Tibial nerve (tissue), 3 donors: ENCODE results near the gene GTF2E1.

ENCODE experiments used
- POLR2A ChIP-seq, 2 donors: fragments of 450-650 bp; IDR thresholded peaks; one replicate each; pipeline ENCODE4 v1.6.1; 2017; ENCODE audit warnings: antibody characterized with exemption in 2 of 2, mild to moderate bottlenecking in 2 of 2, moderate library complexity in 2 of 2
- TF ChIP-seq, protein P1 (sequence below), 5 experiments: fragments of 200-600 bp in 3 of 5; fragments of 450-650 bp in 2 of 5; sonication (generic) in 3 of 5; IDR thresholded peaks; one replicate each; pipeline ENCODE4 v1.5.1; 2016 to 2019; ENCODE audit warnings: antibody characterized with exemption in 5 of 5, mild to moderate bottlenecking in 3 of 5, moderate library complexity in 2 of 5

- TF ChIP-seq, protein P1, sequence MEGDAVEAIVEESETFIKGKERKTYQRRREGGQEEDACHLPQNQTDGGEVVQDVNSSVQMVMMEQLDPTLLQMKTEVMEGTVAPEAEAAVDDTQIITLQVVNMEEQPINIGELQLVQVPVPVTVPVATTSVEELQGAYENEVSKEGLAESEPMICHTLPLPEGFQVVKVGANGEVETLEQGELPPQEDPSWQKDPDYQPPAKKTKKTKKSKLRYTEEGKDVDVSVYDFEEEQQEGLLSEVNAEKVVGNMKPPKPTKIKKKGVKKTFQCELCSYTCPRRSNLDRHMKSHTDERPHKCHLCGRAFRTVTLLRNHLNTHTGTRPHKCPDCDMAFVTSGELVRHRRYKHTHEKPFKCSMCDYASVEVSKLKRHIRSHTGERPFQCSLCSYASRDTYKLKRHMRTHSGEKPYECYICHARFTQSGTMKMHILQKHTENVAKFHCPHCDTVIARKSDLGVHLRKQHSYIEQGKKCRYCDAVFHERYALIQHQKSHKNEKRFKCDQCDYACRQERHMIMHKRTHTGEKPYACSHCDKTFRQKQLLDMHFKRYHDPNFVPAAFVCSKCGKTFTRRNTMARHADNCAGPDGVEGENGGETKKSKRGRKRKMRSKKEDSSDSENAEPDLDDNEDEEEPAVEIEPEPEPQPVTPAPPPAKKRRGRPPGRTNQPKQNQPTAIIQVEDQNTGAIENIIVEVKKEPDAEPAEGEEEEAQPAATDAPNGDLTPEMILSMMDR (IDR thresholded peaks at IDR 0.05): no peak
- no peak for TF ChIP-seq POLR2A (IDR thresholded peaks at IDR 0.05)
Observed at GRCh38 chr3:120795959-120796358, 53.4 kb downstream of the GTF2E1 start.
